GM19438 (cell line): ENCODE data around the gene RPLP2.

Experiments
- ATAC-seq: cut with Tn5 transposase; IDR thresholded peaks from one replicate; pipeline ENCODE4 v1.9.1; 2021; ENCODE audit warnings: low read depth; ENCODE audit not compliant: unreplicated experiment

RPLP2 gene

GRCh38 chr11:773425-773824 is 36.3 kb upstream of the RPLP2 start:
- ATAC-seq, result no peak

- ATAC-seq, result no peak
These were observed 35.9 kb upstream of the RPLP2 start for GRCh38 chr11:773830-774229.

- ATAC-seq, result no peak
These were observed 34.7 kb upstream of the RPLP2 start for GRCh38 chr11:774873-775592.

GRCh38 chr11:776263-776560 is 33.6 kb upstream of the RPLP2 start:
- no peak for ATAC-seq

GRCh38 chr11:776561-777287 is 33.0 kb upstream of the RPLP2 start:
- peak; percentile 31 for ATAC-seq

- ATAC-seq, result peak; percentile 67
These were observed 32.2 kb upstream of the RPLP2 start, which contains the start of gene GATD1 for GRCh38 chr11:777288-778255. GATD1 (minus strand) TSS chr11:777487; CDS start chr11:777462, 25 bp downstream.

GRCh38 chr11:778976-779954 is 30.5 kb upstream of the RPLP2 start:
- ATAC-seq, result no peak

GRCh38 chr11:779955-780532 is 29.7 kb upstream of the RPLP2 start:
- no peak for ATAC-seq

- ATAC-seq, result no peak
These were observed 27.2 kb upstream of the RPLP2 start for GRCh38 chr11:782264-783174.

- no peak for ATAC-seq
These were observed 26.2 kb upstream of the RPLP2 start for GRCh38 chr11:783581-784015.

- ATAC-seq, result no peak
These were observed 23.3 kb upstream of the RPLP2 start for GRCh38 chr11:786235-787083.

- ATAC-seq, result no peak
These were observed 22.6 kb upstream of the RPLP2 start for GRCh38 chr11:787084-787675.

GRCh38 chr11:788009-788640 is 21.6 kb upstream of the RPLP2 start:
- no peak for ATAC-seq

GRCh38 chr11:788953-789940 is 20.5 kb upstream of the RPLP2 start:
- no peak for ATAC-seq

- no peak for ATAC-seq
These were observed 19.8 kb upstream of the RPLP2 start, which contains the start of gene CEND1 for GRCh38 chr11:789943-790342. CEND1 (minus strand) TSS chr11:790090; CDS start chr11:788576, 1,514 bp downstream.
